Lower lobe of right lung (tissue), 2 donors: ENCODE data around the gene BMPR1B. TPM values are rescaled to one million over a fixed set of nuclear protein-coding genes. Genes with fewer than 3 reads are reported as not detected.
"Not testable (repeated sequence)": the region's sequence is repeated elsewhere in the genome, so short reads cannot be mapped to it uniquely, and the experiment has no call there.

Experiments
- ATAC-seq, 2 donors: fragments of 200-7000 bp; cut with Tn5 transposase; one replicate each; pipeline ENCODE4 v1.9.1; 2020 to 2022; ENCODE audit warnings: mild to moderate bottlenecking in 2 of 2, moderate library complexity in 2 of 2
- DNase-seq: peaks from one replicate; pipeline ENCODE4 v3.0.0-alpha.2; 2020
- H3K27ac ChIP-seq: fragments of 200-600 bp; one replicate; pipeline ENCODE4 v1.8.0; 2022
- H3K27me3 ChIP-seq: fragments of 200-600 bp; one replicate; pipeline ENCODE4 v1.8.0; 2022; ENCODE audit warnings: low read depth
- H3K36me3 ChIP-seq: fragments of 200-600 bp; one replicate; pipeline ENCODE4 v1.8.0; 2022; ENCODE audit warnings: mild to moderate bottlenecking
- H3K4me1 ChIP-seq: fragments of 200-600 bp; one replicate; pipeline ENCODE4 v1.8.0; 2022
- H3K4me3 ChIP-seq: fragments of 200-600 bp; one replicate; pipeline ENCODE4 v1.8.0; 2022; ENCODE audit warnings: mild to moderate bottlenecking
- H3K9me3 ChIP-seq: fragments of 200-600 bp; one replicate; pipeline ENCODE4 v1.8.0; 2022
- CTCF ChIP-seq: fragments of 200-600 bp; IDR thresholded peaks from one replicate; pipeline ENCODE4 v1.8.0; 2022; ENCODE audit warnings: antibody characterized with exemption, mild to moderate bottlenecking
- intact Hi-C: fragments of 100-400 bp; cut with DNase I; formaldehyde crosslinking; loops from one replicate; pipeline ENCODE4 v1.11.0; 2022
- total RNA-seq: library from RNA; stranded (reverse); fragmentation: NEBNext Ultra II Directional; extraction: Animal tissue kit (Norgen Biotek cat#: 25700); gene quantifications from one replicate; pipeline ENCODE4 v1.2.1, GENCODE V29; 2021
- donor health status: DM: no; HTN: yes; CAD: no; lungs with severe emphysema.

BMPR1B gene
- total RNA-seq, 1 donor from 2014 or later, result 6.0 TPM

DNA sequence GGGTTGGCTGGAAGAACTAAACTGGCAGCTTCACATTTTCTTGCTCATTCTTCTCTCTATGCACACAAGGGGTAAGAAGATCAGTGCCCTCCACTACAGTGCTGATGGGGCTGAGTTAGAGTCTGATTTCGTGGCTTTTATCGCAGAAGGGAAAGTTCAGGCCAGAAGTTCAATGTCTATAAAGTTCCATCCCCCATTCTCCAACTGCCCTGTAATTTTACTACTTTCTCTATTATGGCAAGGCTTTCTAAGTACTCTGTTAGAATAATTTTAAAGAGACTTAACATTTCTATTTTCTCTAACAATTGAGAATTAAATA, 293.9 kb downstream of the BMPR1B start:
- H3K4me3 ChIP-seq, result no peak overlapping the region
- H3K9me3 ChIP-seq, result no peaks in the 10 kb centered on the region
- DNase-seq (no peak), ATAC-seq (no peak)
- H3K27ac ChIP-seq, result no peak overlapping the region
- H3K4me1 ChIP-seq, result no peaks in the 10 kb centered on the region
- no peaks in the 10 kb centered on the region for H3K27me3 ChIP-seq
- no peak for TF ChIP-seq CTCF
- intact Hi-C loops, result no loop called here
- no peaks in the 10 kb centered on the region for H3K36me3 ChIP-seq

DNA sequence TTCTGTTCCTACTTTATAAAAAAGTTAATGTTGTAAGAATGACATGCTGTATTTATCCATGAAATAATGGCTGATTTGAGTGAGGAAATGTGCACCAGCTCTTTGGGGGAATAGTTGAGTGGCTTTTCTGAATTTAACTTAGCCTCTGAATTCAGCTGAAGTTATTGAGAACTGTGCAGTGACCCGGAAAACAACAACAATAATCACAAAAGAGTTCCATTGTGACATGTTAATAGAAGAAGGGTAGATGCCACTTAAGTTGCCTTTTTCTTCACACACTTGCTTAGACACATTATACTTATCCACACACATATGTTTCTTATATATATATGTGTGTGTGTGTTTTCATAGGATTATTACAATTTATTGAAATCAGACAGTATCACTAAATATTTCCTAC, 301.2 kb downstream of the BMPR1B start:
- no peaks in the 10 kb centered on the region for H3K4me1 ChIP-seq
- ATAC-seq, result no peak
- no peaks in the 10 kb centered on the region for H3K27me3 ChIP-seq
- intact Hi-C loops, result no loop called here
- no peaks in the 10 kb centered on the region for H3K36me3 ChIP-seq
- DNase-seq, result no peak
- no peak overlapping the region for H3K27ac ChIP-seq
- TF ChIP-seq CTCF, result no peak
- no peak overlapping the region for H3K4me3 ChIP-seq
- no peaks in the 10 kb centered on the region for H3K9me3 ChIP-seq

- H3K27ac ChIP-seq, result no peak overlapping the region
- H3K4me3 ChIP-seq, result no peak overlapping the region
- TF ChIP-seq CTCF, result no peak
- no peaks in the 10 kb centered on the region for H3K4me1 ChIP-seq
- H3K9me3 ChIP-seq, result no peaks in the 10 kb centered on the region
- DNase-seq, result no peak
- no peak for ATAC-seq
- intact Hi-C loops, result no loop called here
- no peaks in the 10 kb centered on the region for H3K27me3 ChIP-seq
- H3K36me3 ChIP-seq, result no peaks in the 10 kb centered on the region
These were observed 301.9 kb downstream of the BMPR1B start for GRCh38 chr4:95059663-95060062.

GRCh38 chr4:95061220-95061619, 303.5 kb downstream of the BMPR1B start:
- DNase-seq, result no peak

GRCh38 chr4:95061801-95062200, 304.0 kb downstream of the BMPR1B start:
- H3K27me3 ChIP-seq, H3K27ac ChIP-seq, H3K36me3 ChIP-seq, H3K4me1 ChIP-seq, intact Hi-C loops, H3K9me3 ChIP-seq, H3K4me3 ChIP-seq, DNase-seq, ATAC-seq: not testable (repeated sequence)

More at GRCh38 chr4:95061220-95061619, 303.5 kb downstream of the BMPR1B start:
- Histone ChIP-seq H3K4me1 (no peaks in the 10 kb centered on the region), H3K36me3 (no peaks in the 10 kb centered on the region), H3K9me3 (no peaks in the 10 kb centered on the region), H3K4me3 (no peak overlapping the region), H3K27me3 (no peaks in the 10 kb centered on the region), H3K27ac (no peak overlapping the region)
- ATAC-seq, result no peak
- TF ChIP-seq CTCF, result no peak
- intact Hi-C loops, result no loop called here

- intact Hi-C loops, result no loop called here
- no peaks in the 10 kb centered on the region for H3K27me3 ChIP-seq
- no peak overlapping the region for H3K27ac ChIP-seq
- H3K9me3 ChIP-seq, result no peaks in the 10 kb centered on the region
- DNase-seq (no peak), ATAC-seq (no peak)
- no peak overlapping the region for H3K4me3 ChIP-seq
- H3K36me3 ChIP-seq, result no peaks in the 10 kb centered on the region
- no peak for TF ChIP-seq CTCF
- H3K4me1 ChIP-seq, result no peaks in the 10 kb centered on the region
These were observed 308.3 kb downstream of the BMPR1B start for GRCh38 chr4:95066050-95066449.
